Kidney (tissue), 14 donors: ENCODE results near the gene TMEM218. TPM values are rescaled to one million over a fixed set of nuclear protein-coding genes. Genes with fewer than 3 reads are reported as not detected.
"Not testable (repeated sequence)": the region's sequence is repeated elsewhere in the genome, so short reads cannot be mapped to it uniquely, and the experiment has no call there.

Experiments
- DNase-seq, 5 donors: peaks; one replicate each; pipeline ENCODE4 v3.0.0-alpha.2; 2013 to 2020
- FAIRE-seq: peaks from 2 replicates; lab custom pipeline; 2012; peaks lifted over from hg19 to GRCh38; lab: Jason Lieb, UNC
- H3K27ac ChIP-seq, 2 donors: one replicate each; pipeline ENCODE4 v1.7.0; 2013; ENCODE audit warnings: low read depth in 2 of 2, low read length in 2 of 2, inconsistent platforms in 1 of 2
- H3K27me3 ChIP-seq: one replicate; pipeline ENCODE4 v1.7.1; 2013; ENCODE audit warnings: low read length, inconsistent platforms; ENCODE audit not compliant: control insufficient read depth, insufficient read depth
- H3K36me3 ChIP-seq, 3 donors: one replicate each; pipeline versions ENCODE4 v1.7.0 to v1.7.1; 2013; ENCODE audit warnings: low read length in 3 of 3, control low read depth in 1 of 3, inconsistent platforms in 1 of 3; ENCODE audit not compliant: insufficient read depth in 3 of 3, control insufficient read depth in 2 of 3
- H3K4me1 ChIP-seq, 3 donors: one replicate each; pipeline versions ENCODE4 v1.7.0 to v1.7.1; 2013; ENCODE audit warnings: low read length in 3 of 3, inconsistent platforms in 1 of 3, low read depth in 1 of 3; ENCODE audit not compliant: control insufficient read depth in 2 of 3, insufficient read depth in 2 of 3
- H3K4me3 ChIP-seq, 3 donors: one replicate each; pipeline versions ENCODE4 v1.7.0 to v1.8.1; 2013; ENCODE audit warnings: low read length in 3 of 3, control low read depth in 1 of 3, inconsistent platforms in 1 of 3
- H3K9ac ChIP-seq, 3 donors: one replicate each; pipeline versions ENCODE4 v1.7.0 to v1.7.1; 2013; ENCODE audit warnings: low read length in 3 of 3, control low read depth in 1 of 3, inconsistent platforms in 1 of 3
- H3K9me3 ChIP-seq, 3 donors: one replicate each; pipeline versions ENCODE4 v1.7.0 to v1.7.1; 2013; ENCODE audit warnings: low read length in 3 of 3, control low read depth in 1 of 3, inconsistent platforms in 1 of 3; ENCODE audit not compliant: control insufficient read depth in 2 of 3, insufficient read depth in 1 of 3
- intact Hi-C: fragments of 100-400 bp; cut with DNase I; formaldehyde crosslinking; loops from one replicate; pipeline ENCODE4 v1.11.1; 2022
- polyA plus RNA-seq: library from polyadenylated mRNA; stranded (reverse); fragments of 350-450 nt; fragmentation: Illumina TruSeq; extraction: RNeasy Lipid Tissue Mini Kit (QIAGEN cat#74804); gene quantifications from one replicate; pipeline ENCODE4 v1.2.3, GENCODE V29; 2014; ENCODE audit warnings: low read depth, low replicate concordance; ENCODE audit not compliant: insufficient read depth
- total RNA-seq: library from RNA; stranded (reverse); fragmentation: NEBNext Ultra II Directional; extraction: Animal tissue kit (Norgen Biotek cat#: 25700); gene quantifications from one replicate; pipeline ENCODE4 v1.2.1, GENCODE V29; 2021
- TF ChIP-seq, protein P1 (sequence below): IDR thresholded peaks from 3 replicates; pipeline ENCODE4 v1.5.1; 2012; ENCODE audit warnings: mild to moderate bottlenecking, moderate library complexity, borderline replicate concordance; ENCODE audit not compliant: insufficient read depth; ENCODE audit errors: extremely low read depth
- donor health status: control.
- donor health status: control.
- donor health status: control.
- donor health status: control.
- donor health status: control.
- donor health status: DM: yes; HTN: yes; CAD: no.
- donor health status: Normal renal cell carcinoma (clear cell type).

The TMEM218 gene
- total and polyA plus RNA-seq, 2 donors from 2014 or later = 22.9 to 33.4 TPM

GRCh38 chr11:125056931-125057692 lies 54.3 kb downstream of the TMEM218 start:
- FAIRE-seq (no peak), DNase-seq (no peak)
- Histone ChIP-seq H3K27me3 (no peaks in the 10 kb centered on the region), H3K27ac (no peak overlapping the region), H3K36me3 (no peaks in the 10 kb centered on the region), H3K4me3 (no peak overlapping the region), H3K9me3 (no peaks in the 10 kb centered on the region), H3K4me1 (no peaks in the 10 kb centered on the region), H3K9ac (no peak overlapping the region)
- TF ChIP-seq, protein P1, sequence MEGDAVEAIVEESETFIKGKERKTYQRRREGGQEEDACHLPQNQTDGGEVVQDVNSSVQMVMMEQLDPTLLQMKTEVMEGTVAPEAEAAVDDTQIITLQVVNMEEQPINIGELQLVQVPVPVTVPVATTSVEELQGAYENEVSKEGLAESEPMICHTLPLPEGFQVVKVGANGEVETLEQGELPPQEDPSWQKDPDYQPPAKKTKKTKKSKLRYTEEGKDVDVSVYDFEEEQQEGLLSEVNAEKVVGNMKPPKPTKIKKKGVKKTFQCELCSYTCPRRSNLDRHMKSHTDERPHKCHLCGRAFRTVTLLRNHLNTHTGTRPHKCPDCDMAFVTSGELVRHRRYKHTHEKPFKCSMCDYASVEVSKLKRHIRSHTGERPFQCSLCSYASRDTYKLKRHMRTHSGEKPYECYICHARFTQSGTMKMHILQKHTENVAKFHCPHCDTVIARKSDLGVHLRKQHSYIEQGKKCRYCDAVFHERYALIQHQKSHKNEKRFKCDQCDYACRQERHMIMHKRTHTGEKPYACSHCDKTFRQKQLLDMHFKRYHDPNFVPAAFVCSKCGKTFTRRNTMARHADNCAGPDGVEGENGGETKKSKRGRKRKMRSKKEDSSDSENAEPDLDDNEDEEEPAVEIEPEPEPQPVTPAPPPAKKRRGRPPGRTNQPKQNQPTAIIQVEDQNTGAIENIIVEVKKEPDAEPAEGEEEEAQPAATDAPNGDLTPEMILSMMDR = no peak
- intact Hi-C loops = no loop called here

GRCh38 chr11:125056111-125056510 lies 55.3 kb downstream of the TMEM218 start:
- FAIRE-seq, H3K9ac ChIP-seq, H3K9me3 ChIP-seq, H3K4me3 ChIP-seq, intact Hi-C loops, H3K36me3 ChIP-seq, DNase-seq, H3K4me1 ChIP-seq, H3K27me3 ChIP-seq, H3K27ac ChIP-seq: not testable (repeated sequence)

DNA sequence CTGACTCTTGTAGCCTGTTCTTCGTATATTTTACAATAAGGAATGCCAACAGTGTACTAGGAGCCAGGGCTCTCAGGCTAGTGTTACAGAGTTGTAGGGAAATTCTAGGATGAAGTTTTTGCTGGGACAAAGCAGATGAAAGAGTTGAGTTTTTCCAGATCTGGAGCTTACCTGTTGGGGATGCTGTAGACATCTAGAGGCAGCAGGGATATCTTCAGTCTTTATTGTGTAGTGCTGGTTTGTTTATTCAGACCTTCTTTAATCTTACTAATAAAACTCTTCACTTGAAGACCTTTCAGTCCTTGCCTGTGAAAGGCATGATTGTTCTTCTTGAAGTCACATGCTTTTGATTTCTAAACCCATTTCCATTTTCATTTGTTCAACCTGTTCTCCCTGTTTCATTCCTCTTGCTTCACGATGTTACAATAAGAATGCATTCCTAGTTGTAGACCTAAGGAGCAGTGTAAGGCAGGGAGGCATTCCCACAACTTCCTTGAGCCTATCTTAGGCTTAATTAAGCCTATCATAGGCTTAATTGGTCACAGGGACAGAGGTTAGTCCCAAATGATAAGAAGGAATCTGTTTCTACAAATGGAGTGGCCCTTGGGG lies 56.2 kb downstream of the TMEM218 start:
- Histone ChIP-seq H3K9ac (no peak overlapping the region), H3K36me3 (no peaks in the 10 kb centered on the region), H3K27ac (no peak overlapping the region), H3K27me3 (no peaks in the 10 kb centered on the region), H3K4me3 (no peak overlapping the region), H3K4me1 (no peaks in the 10 kb centered on the region), H3K9me3 (no peaks in the 10 kb centered on the region)
- intact Hi-C loops = no loop called here
- DNase-seq (no peak), FAIRE-seq (no peak)
- TF ChIP-seq, protein P1 = no peak

- H3K36me3 ChIP-seq = no peaks in the 10 kb centered on the region
These were observed 58.3 kb downstream of the TMEM218 start for GRCh38 chr11:125053167-125053566.

More at GRCh38 chr11:125053167-125053566, 58.3 kb downstream of the TMEM218 start:
- no peak for FAIRE-seq
- Histone ChIP-seq H3K27me3 (no peaks in the 10 kb centered on the region), H3K9me3 (no peaks in the 10 kb centered on the region), H3K4me3 (no peak overlapping the region), H3K4me1 (no peaks in the 10 kb centered on the region), H3K9ac (no peak overlapping the region), H3K27ac (no peak overlapping the region)
- intact Hi-C loops = no loop called here
- DNase-seq = no peak
- TF ChIP-seq, protein P1 = no peak
